GM23248 (cell line): Measurements from ENCODE around the gene KIF7.

Experiments
- EZH2 ChIP-seq: fragments of 200-600 bp; sonication (generic); IDR thresholded peaks from 2 replicates; pipeline ENCODE4 v1.6.1; 2018; ENCODE audit warnings: antibody characterized with exemption, mild to moderate bottlenecking; ENCODE audit not compliant: insufficient read depth, poor library complexity, severe bottlenecking
- EZH2phosphoT487 ChIP-seq: fragments of 200-600 bp; sonication (generic); IDR thresholded peaks from 2 replicates; pipeline ENCODE4 v1.6.1; 2018; ENCODE audit warnings: antibody characterized with exemption, moderate library complexity, mild to moderate bottlenecking, low read depth; ENCODE audit not compliant: insufficient read depth

DNA sequence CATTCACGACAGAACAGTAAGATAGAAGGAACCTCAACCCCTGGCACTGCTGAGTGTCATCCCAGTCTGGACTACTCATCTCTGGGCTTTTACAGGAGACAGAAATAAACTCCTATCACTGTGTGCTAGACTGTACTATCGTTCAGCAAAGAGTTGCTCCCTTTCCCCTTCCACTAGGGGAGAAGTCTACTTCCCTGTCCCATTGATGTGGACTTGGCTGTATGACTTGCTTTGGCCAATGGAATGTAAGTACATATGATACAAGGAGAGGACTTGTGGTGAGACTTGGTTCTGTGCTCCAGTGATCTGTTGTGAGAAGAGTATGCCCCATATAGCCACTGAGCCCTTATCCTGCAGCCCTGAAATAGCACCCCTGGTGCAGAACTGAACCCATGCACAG, 5.3 kb upstream of the KIF7 start:
- TF ChIP-seq EZH2, result no peak
- no peak for TF ChIP-seq EZH2phosphoT487
